Measurements from ENCODE around the gene PARVA.

The PARVA gene

GRCh38 chr11:12404436-12404835, 27.1 kb downstream of the PARVA start:
- DNase-seq: no peak

GRCh38 chr11:12408156-12408770, 30.9 kb downstream of the PARVA start:
- DNase-seq: no peak

- no peak for DNase-seq
Measured at GRCh38 chr11:12409621-12410005, 32.2 kb downstream of the PARVA start.

GRCh38 chr11:12410006-12410728, 32.8 kb downstream of the PARVA start:
- DNase-seq: no peak

GRCh38 chr11:12411393-12411792, 34.0 kb downstream of the PARVA start:
- no peak for DNase-seq

- peak; percentile 23 to 27 for DNase-seq
Measured at GRCh38 chr11:12411806-12412727, 34.7 kb downstream of the PARVA start.

- no peak for DNase-seq
Measured at GRCh38 chr11:12413141-12414052, 36.0 kb downstream of the PARVA start.

GRCh38 chr11:12414611-12415010, 37.2 kb downstream of the PARVA start:
- DNase-seq: no peak

- no peak for DNase-seq
Measured at GRCh38 chr11:12415342-12415966, 38.1 kb downstream of the PARVA start.

- no peak for DNase-seq
Measured at GRCh38 chr11:12416552-12416951, 39.2 kb downstream of the PARVA start.

GRCh38 chr11:12417691-12418611, 40.6 kb downstream of the PARVA start:
- DNase-seq: no peak

GRCh38 chr11:12420040-12420439, 42.7 kb downstream of the PARVA start:
- DNase-seq: no peak

- DNase-seq: no peak
Measured at GRCh38 chr11:12420706-12421105, 43.3 kb downstream of the PARVA start.

- no peak for DNase-seq
Measured at GRCh38 chr11:12421386-12421785, 44.0 kb downstream of the PARVA start.

- DNase-seq: no peak
Measured at GRCh38 chr11:12426176-12426575, 48.8 kb downstream of the PARVA start.

- DNase-seq: no peak
Measured at GRCh38 chr11:12429155-12429554, 51.8 kb downstream of the PARVA start.

- DNase-seq: no peak
Measured at GRCh38 chr11:12430351-12430750, 53.0 kb downstream of the PARVA start.

GRCh38 chr11:12430954-12431595, 53.7 kb downstream of the PARVA start:
- DNase-seq: no peak

- no peak for DNase-seq
Measured at GRCh38 chr11:12432507-12432906, 55.1 kb downstream of the PARVA start.

- no peak for DNase-seq
Measured at GRCh38 chr11:12433121-12433520, 55.8 kb downstream of the PARVA start.

All from stimulated activated CD4-positive, alpha-beta T cell treated with anti-CD3 and anti-CD28 coated beads, Interleukin-2, amount 100 ng/mL, for 48 hours (primary cell).